ENCODE results near the gene LRIT2. TPM values are rescaled to one million over a fixed set of nuclear protein-coding genes. Genes with fewer than 3 reads are reported as not detected.

Gene LRIT2
- total and polyA plus RNA-seq, 8 donors, result not detected

DNA sequence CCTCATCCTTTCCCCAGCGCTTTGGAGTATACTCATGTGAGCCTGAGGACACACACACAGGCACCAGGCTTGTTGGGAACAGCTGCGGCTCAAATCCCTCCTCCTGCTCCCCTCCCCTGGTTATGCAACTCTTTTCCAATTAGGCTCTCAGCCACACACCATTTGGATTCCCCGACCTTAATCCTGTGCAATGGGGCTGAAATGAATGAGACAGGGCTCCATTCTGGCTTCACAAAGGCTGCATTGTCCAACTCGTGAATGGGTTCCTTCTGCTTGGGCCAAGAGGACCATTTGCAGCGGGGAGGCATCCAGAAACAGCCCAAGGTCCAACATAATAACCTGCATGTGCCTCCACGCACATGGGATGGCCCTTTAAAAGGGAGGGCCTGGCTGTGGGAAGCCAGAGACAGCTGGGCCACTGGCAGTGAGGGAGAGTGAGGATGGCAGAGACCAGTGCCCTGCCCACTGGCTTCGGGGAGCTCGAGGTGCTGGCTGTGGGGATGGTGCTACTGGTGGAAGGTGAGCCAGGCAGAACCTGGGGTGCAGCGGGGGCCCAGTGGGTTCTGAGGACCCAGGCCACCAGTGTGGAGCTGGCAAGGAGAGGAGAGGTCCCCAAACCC lies 19.4 kb upstream of the LRIT2 start, which contains the start of gene RGR:
Gene RGR (plus strand): TSS at position 403 of the 620 bp plus-strand sequence. CDS start 38 bp downstream, at position 441.
- H3K27me3 ChIP-seq, result no peaks in the 10 kb centered on the region
- WGBS, 2 donors, result 32 to 43% methylated on average over 9 of the region's 9 CpGs
- no peak for TF ChIP-seq CTCF (IDR thresholded peaks at IDR 0.05)
- no peak within 1 kb of the TSS for H3K27ac ChIP-seq
- intact Hi-C loops (cut with DNase I), result no loop called here
- H3K4me1 ChIP-seq, result no peaks in the 10 kb centered on the region
- ATAC-seq (peak; percentile 61 to 84 (median 74)), DNase-seq (peak in 2 of 6 donors; percentile 21 to 37), FAIRE-seq (no peak)
- H3K4me3 ChIP-seq, result no peak within 1 kb of the TSS
- no peaks in the 10 kb centered on the region for H3K9me3 ChIP-seq
- H3K36me3 ChIP-seq, result no peaks in the 10 kb centered on the region

DNA sequence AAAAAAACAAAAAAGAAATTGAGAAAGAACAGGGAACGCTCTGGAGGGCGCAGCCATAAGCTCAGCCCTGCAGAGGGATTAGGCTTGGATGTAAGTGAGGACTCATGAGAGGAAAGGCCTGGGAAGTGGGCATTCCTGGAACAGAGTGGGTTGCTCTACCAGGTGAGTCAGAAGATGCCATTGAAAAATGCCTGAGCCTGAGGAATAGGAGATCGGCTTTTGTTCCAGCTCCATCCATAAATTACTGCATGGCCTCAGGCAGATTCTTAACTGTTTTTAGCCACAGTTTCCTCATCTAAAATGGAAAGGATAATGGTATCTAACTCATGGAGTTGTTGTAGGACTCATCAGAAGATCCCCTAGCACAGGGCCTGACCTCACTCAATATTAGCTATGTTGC lies 18.4 kb upstream of the LRIT2 start:
- Histone ChIP-seq H3K4me1 (no peaks in the 10 kb centered on the region), H3K27ac (no peak overlapping the region), H3K9me3 (no peaks in the 10 kb centered on the region), H3K27me3 (no peaks in the 10 kb centered on the region), H3K36me3 (no peaks in the 10 kb centered on the region), H3K4me3 (no peak overlapping the region)
- ATAC-seq (no peak), FAIRE-seq (no peak), DNase-seq (no peak)
- 97% methylated on average over 3 of the region's 3 CpGs for WGBS, 2 donors
- intact Hi-C loops (cut with DNase I), result no loop called here
- TF ChIP-seq CTCF (IDR thresholded peaks at IDR 0.05), result no peak

GRCh38 chr10:84241185-84241790 lies 15.9 kb upstream of the LRIT2 start, which contains the start of gene LRIT1:
TSS of gene LRIT1 (minus strand) at chr10:84241546. CDS start at chr10:84241439, 107 bp downstream.
- intact Hi-C loops (cut with DNase I), result no loop called here
- no peak for TF ChIP-seq CTCF (IDR thresholded peaks at IDR 0.05)
- DNase-seq, result no peak
- no peaks in the 10 kb centered on the region for H3K9me3 ChIP-seq
- WGBS, 2 donors, result 85 to 90% methylated on average over 13 of the region's 13 CpGs
- no peak within 1 kb of the TSS for H3K27ac ChIP-seq
- no peak for ATAC-seq
- no peaks in the 10 kb centered on the region for H3K27me3 ChIP-seq
- FAIRE-seq, result no peak
- H3K4me1 ChIP-seq, result no peaks in the 10 kb centered on the region
- no peak within 1 kb of the TSS for H3K4me3 ChIP-seq
- H3K36me3 ChIP-seq, result no peaks in the 10 kb centered on the region

DNA sequence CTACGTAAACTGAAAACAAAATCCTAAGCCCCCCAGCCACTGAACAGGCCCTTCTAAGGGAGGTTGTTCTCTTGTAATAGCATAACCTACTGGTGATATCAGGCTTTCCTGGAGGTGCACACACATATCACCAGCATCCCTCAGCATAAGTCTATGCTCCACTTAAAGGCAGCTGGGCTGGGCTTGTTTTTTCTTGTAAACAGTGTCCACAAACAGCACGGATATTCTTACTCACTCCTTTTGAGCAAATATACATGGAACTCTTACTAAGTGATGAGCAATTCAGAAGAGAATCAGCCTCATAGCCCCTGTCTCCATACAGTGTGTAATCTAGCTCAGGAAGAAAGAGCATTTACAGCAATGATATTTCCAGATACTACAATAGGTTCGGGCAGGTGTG lies 13.6 kb upstream of the LRIT2 start:
- DNase-seq (no peak), ATAC-seq (no peak), FAIRE-seq (no peak)
- H3K27ac ChIP-seq, result no peak overlapping the region
- H3K36me3 ChIP-seq, result no peaks in the 10 kb centered on the region
- H3K27me3 ChIP-seq, result no peaks in the 10 kb centered on the region
- no peaks in the 10 kb centered on the region for H3K9me3 ChIP-seq
- 61 to 70% methylated on average over 3 of the region's 3 CpGs for WGBS, 2 donors
- H3K4me3 ChIP-seq, result no peak overlapping the region
- no peaks in the 10 kb centered on the region for H3K4me1 ChIP-seq
- TF ChIP-seq CTCF (IDR thresholded peaks at IDR 0.05), result no peak
- intact Hi-C loops (cut with DNase I), result no loop called here
